Thymus (tissue), 11 donors: ENCODE measurements around the gene HYLS1. TPM values are rescaled to one million over a fixed set of nuclear protein-coding genes. Genes with fewer than 3 reads are reported as not detected.

ENCODE experiments used
- DNase-seq, 9 donors: peaks; one replicate each; pipeline ENCODE4 v3.0.0-alpha.2; 2013; ENCODE audit warnings: low spot score in 9 of 9, low read depth in 6 of 9, missing footprints in 1 of 9
- H3K27ac ChIP-seq, 2 donors: one replicate each; pipeline ENCODE4 v1.5.1; 2013; ENCODE audit warnings: control low read depth in 1 of 2, low read depth in 1 of 2, low read length in 1 of 2, mild to moderate bottlenecking in 1 of 2, moderate library complexity in 1 of 2
- H3K27me3 ChIP-seq, 2 donors: one replicate each; pipeline ENCODE4 v1.5.1; 2013; ENCODE audit warnings: low read length in 1 of 2; ENCODE audit not compliant: control insufficient read depth in 2 of 2, insufficient read depth in 1 of 2
- H3K36me3 ChIP-seq, 2 donors: one replicate each; pipeline ENCODE4 v1.5.1; 2013; ENCODE audit warnings: low read length in 1 of 2, mild to moderate bottlenecking in 1 of 2, moderate library complexity in 1 of 2; ENCODE audit not compliant: control insufficient read depth in 2 of 2, insufficient read depth in 2 of 2
- H3K4me1 ChIP-seq, 2 donors: one replicate each; pipeline ENCODE4 v1.5.1; 2013; ENCODE audit warnings: low read length in 2 of 2; ENCODE audit not compliant: control insufficient read depth in 2 of 2, insufficient read depth in 2 of 2
- H3K4me3 ChIP-seq, 2 donors: one replicate each; pipeline ENCODE4 v1.5.1; 2013; ENCODE audit warnings: low read length in 2 of 2, control low read depth in 1 of 2, mild to moderate bottlenecking in 1 of 2
- H3K9me3 ChIP-seq, 2 donors: one replicate each; pipeline ENCODE4 v1.5.1; 2013; ENCODE audit warnings: low read length in 1 of 2, mild to moderate bottlenecking in 1 of 2; ENCODE audit not compliant: control insufficient read depth in 2 of 2, insufficient read depth in 1 of 2
- WGBS: extraction: QIAGEN DNeasy Blood & Tissue Kit; methylation state at CpG from one replicate; pipeline ENCODE4 v1.1.7; 2013; 5-methylcytosine and 5-hydroxymethylcytosine counted together
- polyA plus RNA-seq: library from polyadenylated mRNA; stranded (reverse); fragments of 200-250 nt; gene quantifications from one replicate; pipeline ENCODE4 v1.2.3, GENCODE V29; 2013
- total RNA-seq: library from RNA; stranded (reverse); fragments of 120-200 nt; gene quantifications from one replicate; pipeline ENCODE4 v1.2.4, GENCODE V29; 2013
- donor health status: healthy.

The HYLS1 gene
- total and polyA plus RNA-seq, 2 donors, result 3.6 to 9.0 TPM

DNA sequence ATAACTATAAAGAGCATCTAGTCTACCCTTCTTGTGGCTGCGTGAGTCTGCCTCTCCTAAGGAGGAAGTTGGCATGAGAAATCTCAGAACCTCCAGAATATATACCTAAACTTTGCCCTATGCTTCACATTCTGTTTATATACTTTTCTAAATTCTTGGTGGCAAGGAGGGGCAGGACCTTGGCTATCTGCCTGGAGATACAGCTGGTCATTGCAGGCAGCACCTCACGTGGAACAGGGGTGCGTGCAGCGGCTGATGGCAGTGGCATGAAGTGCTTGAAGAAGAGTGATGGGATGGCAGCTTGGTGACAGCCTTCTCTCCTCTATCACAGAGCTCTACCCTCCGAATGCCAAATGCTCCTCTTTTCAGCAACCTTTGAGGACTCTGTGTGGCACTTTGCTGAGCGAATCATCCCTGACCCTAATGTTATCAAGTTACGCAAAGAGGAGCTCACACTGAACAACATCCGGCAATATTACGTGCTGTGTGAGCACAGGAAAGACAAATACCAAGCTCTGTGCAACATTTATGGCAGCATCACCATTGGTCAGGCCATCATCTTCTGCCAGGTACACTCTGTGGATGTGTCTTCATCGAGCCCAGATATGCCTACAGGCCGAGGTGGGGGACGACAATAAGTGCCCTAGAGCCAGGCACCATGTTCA is 29.3 kb downstream of the HYLS1 start:
- H3K27ac ChIP-seq, result no peak overlapping the region
- H3K36me3 ChIP-seq, result no peaks in the 10 kb centered on the region
- H3K4me1 ChIP-seq, result no peaks in the 10 kb centered on the region
- DNase-seq, result no peak
- no peak overlapping the region for H3K4me3 ChIP-seq
- peaks cover 0 to 7% of the 10 kb centered on the region in 2 donors for H3K27me3 ChIP-seq
- WGBS, result 91% methylated on average over 12 of the region's 12 CpGs
- H3K9me3 ChIP-seq, result no peaks in the 10 kb centered on the region

DNA sequence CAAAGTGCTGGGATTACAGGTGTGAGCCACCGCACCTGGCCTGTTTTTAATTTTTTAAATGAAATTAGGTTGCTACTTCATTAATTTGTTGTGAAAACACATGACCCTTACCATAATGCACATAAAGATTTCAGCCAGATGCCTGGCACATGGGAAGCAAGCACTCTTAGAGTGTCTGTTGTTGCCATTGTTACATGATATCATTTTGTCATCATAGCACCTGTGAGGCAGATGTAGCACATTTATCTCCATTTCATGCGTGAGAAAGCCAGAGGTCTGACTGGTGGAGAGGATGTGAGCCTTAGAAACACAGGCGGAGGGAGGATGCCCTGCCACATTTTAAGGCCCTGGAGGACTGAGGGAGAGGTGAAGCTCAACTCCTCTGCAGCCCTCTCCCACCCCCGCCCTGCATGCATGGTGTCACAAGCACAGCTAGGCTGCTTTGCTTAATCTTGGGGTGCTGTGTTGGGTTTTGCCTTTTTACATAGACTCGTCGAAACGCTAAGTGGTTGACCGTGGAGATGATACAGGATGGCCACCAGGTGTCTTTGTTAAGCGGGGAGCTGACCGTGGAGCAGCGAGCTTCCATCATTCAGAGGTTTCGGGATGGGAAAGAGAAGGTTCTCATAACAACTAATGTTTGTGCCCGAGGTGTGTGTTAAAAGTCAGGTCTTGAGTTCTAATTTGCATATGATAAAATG is 30.8 kb downstream of the HYLS1 start:
- Histone ChIP-seq H3K27ac (no peak overlapping the region), H3K9me3 (no peaks in the 10 kb centered on the region), H3K4me1 (no peaks in the 10 kb centered on the region), H3K4me3 (no peak overlapping the region), H3K27me3 (peaks cover 0 to 7% of the 10 kb centered on the region in 2 donors), H3K36me3 (no peaks in the 10 kb centered on the region)
- no peak for DNase-seq
- WGBS, result 93% methylated on average over 13 of the region's 13 CpGs

- H3K9me3 ChIP-seq, result no peaks in the 10 kb centered on the region
- 95% methylated on average over 9 of the region's 9 CpGs for whole genome bisulfite sequencing
- no peaks in the 10 kb centered on the region for H3K4me1 ChIP-seq
- peaks cover 0 to 7% of the 10 kb centered on the region in 2 donors for H3K27me3 ChIP-seq
- H3K27ac ChIP-seq, result no peak overlapping the region
- H3K36me3 ChIP-seq, result no peaks in the 10 kb centered on the region
- no peak for DNase-seq
- no peak overlapping the region for H3K4me3 ChIP-seq
These were observed 33.6 kb downstream of the HYLS1 start for GRCh38 chr11:125921042-125921441.

- DNase-seq, result no peak
- no peaks in the 10 kb centered on the region for H3K36me3 ChIP-seq
- no peak overlapping the region for H3K27ac ChIP-seq
- H3K27me3 ChIP-seq, result peaks cover 0 to 7% of the 10 kb centered on the region in 2 donors
- H3K9me3 ChIP-seq, result no peaks in the 10 kb centered on the region
- H3K4me3 ChIP-seq, result no peak overlapping the region
- H3K4me1 ChIP-seq, result no peaks in the 10 kb centered on the region
- 88% methylated on average over 3 of the region's 3 CpGs for WGBS
These were observed 34.7 kb downstream of the HYLS1 start for GRCh38 chr11:125922156-125922555.

- Histone ChIP-seq H3K27ac (no peak overlapping the region), H3K27me3 (peaks cover 0 to 5% of the 10 kb centered on the region in 2 donors), H3K36me3 (no peaks in the 10 kb centered on the region), H3K4me3 (no peak overlapping the region), H3K4me1 (no peaks in the 10 kb centered on the region), H3K9me3 (no peaks in the 10 kb centered on the region)
- 13% methylated on average over 8 of the region's 8 CpGs for WGBS
- DNase-seq, result peak in 8 of 9 donors; percentile 43 to 81 (median 59)
These were observed 35.6 kb downstream of the HYLS1 start for GRCh38 chr11:125923012-125923579.

GRCh38 chr11:125923633-125924032 is 36.2 kb downstream of the HYLS1 start:
- DNase-seq, result no peak
- H3K4me1 ChIP-seq, result no peaks in the 10 kb centered on the region
- peaks cover 0 to 3% of the 10 kb centered on the region in 2 donors for H3K27me3 ChIP-seq
- 96% methylated on average over 8 of the region's 8 CpGs for WGBS
- H3K27ac ChIP-seq, result no peak overlapping the region
- H3K36me3 ChIP-seq, result no peaks in the 10 kb centered on the region
- no peak overlapping the region for H3K4me3 ChIP-seq
- no peaks in the 10 kb centered on the region for H3K9me3 ChIP-seq

DNA sequence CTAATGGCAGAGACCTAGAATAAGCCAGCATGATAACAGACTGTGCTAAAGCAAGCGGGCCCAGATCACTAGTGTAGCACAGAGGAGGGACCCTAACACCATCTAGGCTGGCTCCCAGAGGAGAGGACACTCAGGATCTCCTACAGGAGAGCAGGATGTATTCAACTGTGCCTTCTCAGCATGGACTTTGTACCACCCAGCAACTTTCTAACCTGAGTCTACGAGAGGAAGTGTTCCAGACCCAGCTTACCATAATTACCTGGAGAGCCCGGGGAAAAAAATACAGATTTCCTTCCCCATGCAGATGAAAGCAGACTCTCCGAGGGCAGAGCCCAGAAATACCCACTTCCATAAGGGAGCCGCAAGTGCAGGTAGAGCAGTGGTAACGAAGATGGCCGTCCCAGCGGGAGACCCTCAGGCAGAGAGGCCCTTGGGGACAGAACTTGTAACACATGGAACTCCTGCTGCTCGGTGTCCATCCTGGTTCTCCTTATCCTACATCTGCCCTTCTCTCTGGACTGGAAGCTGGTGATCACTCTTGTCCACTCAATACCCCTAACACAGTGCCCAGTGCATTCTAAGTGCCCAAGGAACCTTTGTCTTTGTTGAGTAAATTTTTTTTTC is 37.0 kb downstream of the HYLS1 start:
- Histone ChIP-seq H3K27me3 (peaks cover 0 to 5% of the 10 kb centered on the region in 2 donors), H3K36me3 (no peaks in the 10 kb centered on the region), H3K4me1 (no peaks in the 10 kb centered on the region), H3K4me3 (no peak overlapping the region), H3K9me3 (no peaks in the 10 kb centered on the region), H3K27ac (no peak overlapping the region)
- DNase-seq, result no peak
- 88% methylated on average over 9 of the region's 9 CpGs for WGBS

GRCh38 chr11:125925247-125925740 is 37.8 kb downstream of the HYLS1 start:
- H3K9me3 ChIP-seq, result no peaks in the 10 kb centered on the region
- peaks cover 0 to 8% of the 10 kb centered on the region in 2 donors for H3K27me3 ChIP-seq
- no peak for DNase-seq
- H3K36me3 ChIP-seq, result no peaks in the 10 kb centered on the region
- WGBS, result 88% methylated on average over 6 of the region's 6 CpGs
- no peaks in the 10 kb centered on the region for H3K4me1 ChIP-seq
- no peak overlapping the region for H3K27ac ChIP-seq
- H3K4me3 ChIP-seq, result no peak overlapping the region

DNA sequence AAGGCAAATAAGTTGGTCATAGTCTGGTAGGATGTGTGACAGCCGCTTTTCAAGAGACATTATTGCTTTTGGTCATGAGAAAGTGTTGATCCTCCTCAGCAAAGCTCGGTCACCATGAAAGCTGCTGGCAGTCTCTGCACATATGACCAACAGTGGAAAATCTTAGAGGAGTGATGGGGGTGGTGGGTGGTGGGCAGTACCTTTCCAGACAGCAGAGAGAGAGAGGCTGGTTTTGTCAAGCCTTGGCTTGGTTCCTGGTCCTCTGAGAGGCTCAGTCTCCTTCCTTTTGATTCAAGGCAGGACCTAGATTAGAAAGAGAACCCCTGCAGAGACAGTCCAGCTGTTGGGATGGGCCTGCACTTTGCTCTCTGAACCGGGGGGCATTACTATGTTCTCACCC is 38.3 kb downstream of the HYLS1 start:
- WGBS, result 89% methylated on average over 3 of the region's 3 CpGs
- no peaks in the 10 kb centered on the region for H3K4me1 ChIP-seq
- DNase-seq, result no peak
- H3K4me3 ChIP-seq, result no peak overlapping the region
- H3K36me3 ChIP-seq, result no peaks in the 10 kb centered on the region
- no peak overlapping the region for H3K27ac ChIP-seq
- peaks cover 0 to 8% of the 10 kb centered on the region in 2 donors for H3K27me3 ChIP-seq
- H3K9me3 ChIP-seq, result no peaks in the 10 kb centered on the region
